ENCODE data around the gene ZCCHC17.

GRCh38 chr1:31263408-31263807 is 33.4 kb upstream of the ZCCHC17 start:
- TF ChIP-seq CTCF (conservative IDR thresholded peaks at IDR 0.05; ENCODE audit: low read depth, low read length) (no peak), EZH2phosphoT487 (IDR thresholded peaks at IDR 0.05; ENCODE audit: borderline replicate concordance, low read length) (no peak), EZH2 (IDR thresholded peaks at IDR 0.05; ENCODE audit: low read length, unreplicated experiment) (no peak)

All from PC-3 (cell line).